OCI-LY3 (cell line): Measurements from ENCODE around the gene ATP5MG.

Experiments used
- H2AFZ ChIP-seq: fragments of 200-600, 300-600 bp; shearing (Covaris generic); 2 replicates; pipeline ENCODE4 v1.6.0; 2014; ENCODE audit warnings: antibody characterized with exemption, low read depth, low read length
- H3K27ac ChIP-seq: fragments of 200-600, 300-600 bp; sonication (generic); 2 replicates; pipeline ENCODE4 v1.5.1; 2014; ENCODE audit warnings: mild to moderate bottlenecking, low read length, moderate library complexity, mixed read lengths
- H3K27me3 ChIP-seq: fragments of 200-600, 300-600 bp; sonication (generic); 2 replicates; pipeline ENCODE4 v1.6.1; 2014; ENCODE audit warnings: low read depth, low read length, mixed read lengths
- H3K36me3 ChIP-seq: fragments of 200-600, 300-600 bp; sonication (generic); replicated peaks from 2 replicates; pipeline ENCODE3; 2014; ENCODE audit warnings: low read depth, low read length, mixed read lengths
- H3K4me1 ChIP-seq: fragments of 300-600, 200-600 bp; sonication (generic); 2 replicates; pipeline ENCODE4 v1.6.1; 2014; ENCODE audit warnings: low read length, mixed read lengths
- H3K4me2 ChIP-seq: fragments of 200-600, 300-600 bp; sonication (generic); 2 replicates; pipeline ENCODE4 v1.6.1; 2014; ENCODE audit warnings: low read length, mixed read lengths
- H3K4me3 ChIP-seq: fragments of 300-600, 200-600 bp; sonication (generic); 2 replicates; pipeline ENCODE4 v1.5.1; 2014; ENCODE audit warnings: antibody characterized with exemption, mild to moderate bottlenecking, low read length, moderate library complexity
- H3K79me2 ChIP-seq: fragments of 300-600, 200-600 bp; shearing (Covaris generic); 2 replicates; pipeline ENCODE4 v1.6.1; 2014; ENCODE audit warnings: mild to moderate bottlenecking, low read length, mixed read lengths
- H3K9ac ChIP-seq: fragments of 300-600, 200-600 bp; shearing (Covaris generic); 2 replicates; pipeline ENCODE4 v1.6.0; 2014; ENCODE audit warnings: mild to moderate bottlenecking, low read length, moderate library complexity
- H3K9me3 ChIP-seq: fragments of 200-600, 300-600 bp; shearing (Covaris generic); 2 replicates; pipeline ENCODE4 v1.6.1; 2014; ENCODE audit warnings: low read length, mixed read lengths; ENCODE audit not compliant: insufficient read depth
- H4K20me1 ChIP-seq: fragments of 200-600, 300-600 bp; sonication (generic); 2 replicates; pipeline ENCODE4 v1.6.1; 2016; ENCODE audit warnings: low read length, mixed read lengths; ENCODE audit not compliant: insufficient read depth
- CTCF ChIP-seq: fragments of 200-600, 300-600 bp; sonication (generic); IDR thresholded peaks from 2 replicates; pipeline ENCODE4 v1.5.1; 2014; ENCODE audit warnings: antibody characterized with exemption, low read length, low read depth
- EZH2phosphoT487 ChIP-seq: fragments of 200-600 bp; shearing (Covaris generic); IDR thresholded peaks from 2 replicates; pipeline ENCODE4 v1.6.1; 2018; ENCODE audit warnings: antibody characterized with exemption, mixed run types, low read depth

The ATP5MG gene

GRCh38 chr11:118450451-118450850 is 49.0 kb downstream of the ATP5MG start:
- peaks cover 26% of the 10 kb centered on the region for H3K4me1 ChIP-seq
- H3K4me3 ChIP-seq, result no peak overlapping the region
- peaks cover 96% of the 10 kb centered on the region for H3K79me2 ChIP-seq
- H3K4me2 ChIP-seq, result no peak overlapping the region
- no peak overlapping the region for H3K27ac ChIP-seq
- H3K9ac ChIP-seq, result no peak overlapping the region
- no peak overlapping the region for H2AFZ ChIP-seq
- no peaks in the 10 kb centered on the region for H3K9me3 ChIP-seq
- no peaks in the 10 kb centered on the region for H3K27me3 ChIP-seq
- peaks cover 28% of the 10 kb centered on the region for H3K36me3 ChIP-seq
- H4K20me1 ChIP-seq, result peaks cover 80% of the 10 kb centered on the region
- TF ChIP-seq EZH2phosphoT487 (no peak), CTCF (no peak)
